AG09309 (cell line): ENCODE results near the gene FGD5.

Experiments
- DNase-seq: peaks from one replicate; pipeline ENCODE4 v3.0.0-alpha.2; 2010; ENCODE audit warnings: low read depth
- H3K4me3 ChIP-seq: 2 replicates; pipeline ENCODE4 v1.5.1; 2011; ENCODE audit warnings: mild to moderate bottlenecking, low read depth, low read length, moderate library complexity; ENCODE audit not compliant: control insufficient read depth
- TF ChIP-seq, protein P1 (sequence below): IDR thresholded peaks from 2 replicates; pipeline ENCODE4 v1.5.1; 2011; ENCODE audit warnings: mild to moderate bottlenecking, low read depth, low read length, inconsistent platforms; ENCODE audit not compliant: insufficient read depth, control insufficient read depth; ENCODE audit errors: missing control alignments

The FGD5 gene

DNA sequence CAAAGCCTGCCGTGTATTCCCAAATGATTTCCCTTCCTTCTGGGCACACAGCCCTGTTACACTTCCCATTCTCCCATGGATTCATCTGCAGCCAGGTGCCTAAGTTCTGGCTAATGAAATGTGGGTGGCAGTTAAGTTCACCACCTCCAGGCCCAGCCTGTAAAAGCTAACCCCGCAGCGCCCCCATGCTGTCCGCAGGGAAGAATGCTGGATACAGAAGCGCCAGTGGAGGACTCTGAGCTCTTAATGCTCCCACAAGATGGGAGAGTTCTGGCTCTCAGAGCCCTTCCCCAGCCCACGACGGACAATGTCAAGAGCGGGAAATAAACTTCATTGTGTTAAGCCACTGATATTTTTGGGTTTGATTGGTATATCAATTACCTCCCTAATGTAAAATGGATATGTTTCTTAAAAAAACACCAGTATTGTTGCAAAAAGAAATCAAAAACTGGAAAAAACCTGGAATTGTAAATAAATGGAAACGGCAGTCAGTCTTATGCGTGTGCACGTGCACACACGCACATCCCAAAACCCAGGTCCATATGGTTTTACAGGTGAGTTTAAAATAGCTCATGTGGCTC is 37.7 kb upstream of the FGD5 start:
- DNase-seq: no peak

DNA sequence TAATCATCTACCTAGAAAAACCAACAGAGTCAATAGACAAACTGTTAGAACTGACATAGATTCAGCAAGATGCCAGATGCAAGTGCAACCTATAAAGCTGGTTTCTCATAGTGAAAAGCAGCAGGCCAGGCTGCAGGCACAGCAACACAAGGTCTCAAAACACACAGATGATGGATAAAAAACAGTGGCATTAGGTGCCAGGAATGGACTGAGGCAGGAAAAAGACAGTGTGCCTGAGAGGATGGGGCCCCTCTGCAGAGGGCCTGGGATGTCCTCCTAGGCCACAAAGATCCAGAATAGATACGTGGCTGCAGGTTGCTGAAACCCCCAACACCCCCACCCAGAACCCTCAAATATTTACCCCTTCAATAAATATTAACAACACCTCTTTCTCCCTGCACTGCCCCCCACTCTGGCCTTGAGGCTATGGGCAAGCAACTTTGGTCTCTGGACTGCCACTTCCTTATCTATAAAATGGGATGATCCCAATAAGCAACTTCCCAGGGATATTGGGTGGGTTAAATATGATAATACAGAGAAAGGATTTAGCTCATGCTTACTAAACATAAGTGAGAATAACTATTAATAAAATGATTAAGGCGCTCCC is 35.2 kb upstream of the FGD5 start:
- TF ChIP-seq, protein P1, sequence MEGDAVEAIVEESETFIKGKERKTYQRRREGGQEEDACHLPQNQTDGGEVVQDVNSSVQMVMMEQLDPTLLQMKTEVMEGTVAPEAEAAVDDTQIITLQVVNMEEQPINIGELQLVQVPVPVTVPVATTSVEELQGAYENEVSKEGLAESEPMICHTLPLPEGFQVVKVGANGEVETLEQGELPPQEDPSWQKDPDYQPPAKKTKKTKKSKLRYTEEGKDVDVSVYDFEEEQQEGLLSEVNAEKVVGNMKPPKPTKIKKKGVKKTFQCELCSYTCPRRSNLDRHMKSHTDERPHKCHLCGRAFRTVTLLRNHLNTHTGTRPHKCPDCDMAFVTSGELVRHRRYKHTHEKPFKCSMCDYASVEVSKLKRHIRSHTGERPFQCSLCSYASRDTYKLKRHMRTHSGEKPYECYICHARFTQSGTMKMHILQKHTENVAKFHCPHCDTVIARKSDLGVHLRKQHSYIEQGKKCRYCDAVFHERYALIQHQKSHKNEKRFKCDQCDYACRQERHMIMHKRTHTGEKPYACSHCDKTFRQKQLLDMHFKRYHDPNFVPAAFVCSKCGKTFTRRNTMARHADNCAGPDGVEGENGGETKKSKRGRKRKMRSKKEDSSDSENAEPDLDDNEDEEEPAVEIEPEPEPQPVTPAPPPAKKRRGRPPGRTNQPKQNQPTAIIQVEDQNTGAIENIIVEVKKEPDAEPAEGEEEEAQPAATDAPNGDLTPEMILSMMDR: no peak
- no peak overlapping the region for H3K4me3 ChIP-seq
- no peak for DNase-seq

More for the DNA sequence above, 37.7 kb upstream of the FGD5 start:
- no peak overlapping the region for H3K4me3 ChIP-seq
- TF ChIP-seq, protein P1: peak; percentile 66

DNA sequence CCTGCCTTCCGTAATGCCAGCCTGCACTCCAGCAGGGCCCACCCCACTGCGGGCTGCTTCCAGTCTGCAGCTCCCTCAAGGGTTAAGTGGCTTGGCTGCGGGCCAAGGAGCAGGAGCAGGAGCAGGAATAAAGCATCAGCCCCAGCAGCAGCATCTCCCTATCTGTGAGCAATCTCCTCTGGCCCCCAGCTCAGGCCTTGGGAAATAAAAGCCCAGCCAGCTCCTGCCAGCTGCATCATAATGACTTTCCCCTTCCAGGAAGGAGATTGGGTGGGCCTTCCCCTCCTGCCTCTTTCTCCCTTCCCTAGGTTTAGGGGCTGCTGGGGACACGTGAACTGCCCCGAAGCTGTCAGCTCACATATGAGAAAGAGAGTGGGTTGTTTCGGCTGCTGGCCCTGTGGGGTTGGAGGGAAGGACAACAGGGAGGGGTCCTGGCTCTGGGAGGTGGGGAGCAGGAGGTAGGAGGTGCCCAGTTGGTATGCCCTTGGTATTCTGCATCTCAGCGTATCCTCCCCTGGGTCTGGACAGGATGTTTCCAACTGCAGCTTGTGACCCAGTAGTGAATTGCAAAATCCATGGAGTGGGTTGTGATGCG is 34.6 kb upstream of the FGD5 start:
- TF ChIP-seq, protein P1: no peak
- no peak for DNase-seq
- no peak overlapping the region for H3K4me3 ChIP-seq

DNA sequence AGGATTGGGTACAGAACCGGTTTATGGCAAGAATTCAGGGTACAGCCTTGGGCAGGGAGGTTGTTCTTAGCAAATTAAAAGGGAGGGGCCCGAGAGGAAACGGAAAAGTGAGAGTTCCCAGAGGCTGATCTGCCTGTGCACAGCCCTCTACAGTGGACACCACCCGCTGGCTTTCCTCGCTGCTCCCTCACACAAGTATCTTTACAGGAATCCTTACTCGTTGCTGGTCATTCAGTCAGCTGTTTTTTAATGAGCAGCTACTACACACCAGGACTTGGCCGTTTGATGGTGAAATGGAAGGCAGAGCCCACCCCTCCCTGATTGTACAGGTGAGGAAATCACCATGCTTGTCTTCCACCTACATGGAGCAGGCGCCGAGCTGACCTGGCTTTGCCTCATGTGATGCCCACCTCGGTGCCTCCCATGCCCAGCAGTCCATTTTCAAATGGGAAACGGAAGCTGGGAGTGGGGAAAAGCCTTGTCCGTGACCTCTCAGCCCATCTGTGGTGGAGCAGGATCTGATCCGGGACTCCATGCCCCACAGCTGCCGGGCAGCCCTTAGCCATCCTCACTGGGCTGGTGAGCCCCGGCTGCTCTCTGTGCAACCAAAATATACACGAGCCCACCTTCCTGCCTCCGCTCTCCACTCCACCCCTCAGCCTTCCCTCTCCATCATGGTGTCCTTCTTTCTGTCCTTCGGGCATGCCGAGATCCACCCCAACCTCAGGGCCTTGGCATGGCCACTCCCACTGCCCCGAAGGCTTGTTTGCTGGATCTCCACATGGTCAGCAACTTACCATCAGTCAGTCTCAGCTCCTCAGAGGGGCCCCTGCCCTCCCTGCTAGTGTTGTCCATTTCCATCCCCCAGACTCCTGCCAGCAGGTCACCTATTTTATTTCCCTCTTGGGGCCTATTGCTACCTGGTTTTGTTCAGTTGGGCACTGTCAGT is 33.3 kb upstream of the FGD5 start:
- H3K4me3 ChIP-seq: no peak overlapping the region
- no peak for DNase-seq
- TF ChIP-seq, protein P1: no peak

DNA sequence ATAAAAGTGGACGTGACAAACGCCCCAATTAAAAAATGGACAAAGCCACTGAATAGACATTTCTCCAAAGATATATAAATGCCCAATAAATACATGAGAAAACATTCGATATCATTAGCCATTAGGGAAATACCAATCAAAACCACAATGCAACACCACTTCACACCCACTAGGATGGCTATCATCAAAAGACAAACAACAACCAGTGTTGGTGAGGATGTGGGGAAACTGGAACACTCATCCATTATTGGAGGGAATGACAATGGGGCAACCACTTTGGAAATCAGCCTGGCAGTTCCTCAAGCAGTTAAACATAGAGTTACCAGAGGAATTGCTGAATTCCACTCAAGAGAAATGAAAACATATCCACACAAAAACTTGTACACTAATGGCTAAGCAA is 32.4 kb upstream of the FGD5 start:
- no peak overlapping the region for H3K4me3 ChIP-seq
- DNase-seq: no peak
- TF ChIP-seq, protein P1: no peak

DNA sequence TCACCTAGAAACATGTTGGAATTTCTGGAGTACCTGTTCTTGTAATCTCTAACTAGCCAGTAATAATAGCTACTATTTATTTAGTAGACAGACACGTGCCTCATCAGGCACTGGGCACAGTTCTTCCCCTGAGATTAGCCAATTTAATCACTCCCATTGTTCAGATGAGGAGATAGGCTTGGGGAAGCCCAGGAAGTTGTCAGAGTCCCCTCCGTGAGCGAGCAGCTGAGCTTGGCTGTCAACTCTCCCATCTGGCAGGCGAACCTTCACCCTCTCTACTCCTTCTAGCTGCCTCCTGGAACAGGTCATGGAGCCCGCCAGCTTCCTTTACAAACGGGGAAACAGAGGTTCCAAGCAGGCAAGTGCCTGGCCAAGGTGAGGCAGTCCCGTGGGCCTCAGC is 31.1 kb upstream of the FGD5 start:
- no peak overlapping the region for H3K4me3 ChIP-seq
- DNase-seq: no peak
- TF ChIP-seq, protein P1: no peak
